Right lobe of liver (tissue), 4 donors: Measurements from ENCODE around the gene COL5A1.

Experiments
- CTCF ChIP-seq, 4 donors: fragments of 200-600 bp in 3 of 4; fragments of 450-650 bp in 1 of 4; IDR thresholded peaks; one replicate each; pipeline versions ENCODE4 v1.5.1 to v1.8.0; 2016 to 2022; ENCODE audit warnings: antibody characterized with exemption in 4 of 4, mild to moderate bottlenecking in 2 of 4
- POLR2A ChIP-seq: fragments of 450-650 bp; IDR thresholded peaks from one replicate; pipeline ENCODE4 v1.6.1; 2017; ENCODE audit warnings: antibody characterized with exemption, mild to moderate bottlenecking
- donor health status: DM: no; HTN: no; CAD: no.
- donor health status: DM: no; HTN: no; CAD: no.
- donor health status: DM: no; HTN: yes; CAD: no.

DNA sequence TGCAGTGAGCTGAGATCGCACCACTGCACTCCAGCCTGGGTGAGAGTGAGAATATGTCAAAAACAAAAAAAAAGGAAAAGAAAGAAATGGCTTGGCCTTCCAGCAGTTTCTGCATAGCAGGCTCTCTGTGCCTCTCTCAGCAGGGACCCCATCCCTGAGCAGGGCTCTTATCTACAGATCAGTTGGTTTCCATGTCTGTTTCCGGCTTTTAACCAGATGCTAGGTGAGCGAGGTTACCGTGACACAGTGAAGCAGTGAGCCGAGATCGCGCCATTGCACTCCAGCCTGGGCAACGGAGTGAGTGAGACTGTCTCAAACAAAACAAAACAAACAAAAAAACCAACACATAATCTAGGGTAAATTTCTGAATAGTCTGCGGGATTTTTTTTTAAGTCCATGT is 51.4 kb downstream of the COL5A1 start:
- TF ChIP-seq CTCF (IDR thresholded peaks at IDR 0.05) (no peak), POLR2A (no peak)
